Duodenal mucosa (tissue), 2 donors: ENCODE measurements around the gene CRADD.
A peak's percentile ranks its signal among the peaks of the same experiment; 100 is the strongest.
"Not testable (repeated sequence)": the region's sequence is repeated elsewhere in the genome, so short reads cannot be mapped to it uniquely, and the experiment has no call there.

Experiments used
- H3K27ac ChIP-seq: one replicate; pipeline ENCODE4 v1.7.0; 2013; ENCODE audit warnings: low read depth, low read length
- H3K27me3 ChIP-seq, 2 donors: one replicate each; pipeline ENCODE4 v1.7.0; 2013; ENCODE audit warnings: low read length in 2 of 2, control low read depth in 1 of 2; ENCODE audit not compliant: insufficient read depth in 2 of 2, control insufficient read depth in 1 of 2
- H3K36me3 ChIP-seq, 2 donors: one replicate each; pipeline ENCODE4 v1.7.0; 2013; ENCODE audit warnings: low read length in 2 of 2, control low read depth in 1 of 2; ENCODE audit not compliant: insufficient read depth in 2 of 2, control insufficient read depth in 1 of 2
- H3K4me1 ChIP-seq, 2 donors: one replicate each; pipeline ENCODE4 v1.7.0; 2013; ENCODE audit warnings: low read length in 2 of 2, control low read depth in 1 of 2; ENCODE audit not compliant: insufficient read depth in 2 of 2, control insufficient read depth in 1 of 2
- H3K4me3 ChIP-seq, 2 donors: one replicate each; pipeline ENCODE4 v1.7.0; 2013; ENCODE audit warnings: low read length in 2 of 2, low read depth in 1 of 2
- H3K9ac ChIP-seq, 2 donors: one replicate each; pipeline ENCODE4 v1.7.0; 2013; ENCODE audit warnings: low read length in 2 of 2, low read depth in 1 of 2
- H3K9me3 ChIP-seq, 2 donors: one replicate each; pipeline ENCODE4 v1.7.0; 2013; ENCODE audit warnings: low read length in 2 of 2, control low read depth in 1 of 2; ENCODE audit not compliant: control insufficient read depth in 1 of 2

The CRADD gene

GRCh38 chr12:93876360-93876759, 199.2 kb downstream of the CRADD start:
- H3K9ac ChIP-seq, result no peak overlapping the region
- no peak overlapping the region for H3K27ac ChIP-seq
- peaks cover 0 to 7% of the 10 kb centered on the region in 2 donors for H3K4me1 ChIP-seq
- no peaks in the 10 kb centered on the region for H3K36me3 ChIP-seq
- no peaks in the 10 kb centered on the region for H3K27me3 ChIP-seq
- H3K9me3 ChIP-seq, result peaks cover 13 to 14% of the 10 kb centered on the region in 2 donors
- no peak overlapping the region for H3K4me3 ChIP-seq

GRCh38 chr12:93877446-93877845, 200.3 kb downstream of the CRADD start:
- Histone ChIP-seq H3K36me3 (no peaks in the 10 kb centered on the region), H3K27ac (no peak overlapping the region), H3K4me1 (peaks cover 0 to 7% of the 10 kb centered on the region in 2 donors), H3K4me3 (no peak overlapping the region), H3K9me3 (peaks cover 6 to 9% of the 10 kb centered on the region in 2 donors), H3K9ac (no peak overlapping the region), H3K27me3 (no peaks in the 10 kb centered on the region)

GRCh38 chr12:93879476-93880421, 202.6 kb downstream of the CRADD start:
- Histone ChIP-seq H3K4me1 (peaks cover 0 to 7% of the 10 kb centered on the region in 2 donors), H3K36me3 (no peaks in the 10 kb centered on the region), H3K9ac (no peak overlapping the region), H3K27ac (no peak overlapping the region), H3K27me3 (no peaks in the 10 kb centered on the region), H3K4me3 (no peak overlapping the region), H3K9me3 (peaks cover 0 to 4% of the 10 kb centered on the region in 2 donors)

- Histone ChIP-seq H3K27ac (no peak overlapping the region), H3K4me3 (no peak overlapping the region), H3K4me1 (peaks cover 0 to 7% of the 10 kb centered on the region in 2 donors), H3K9ac (no peak overlapping the region), H3K9me3 (no peaks in the 10 kb centered on the region), H3K27me3 (no peaks in the 10 kb centered on the region), H3K36me3 (no peaks in the 10 kb centered on the region)
Observed at GRCh38 chr12:93880853-93881522, 203.8 kb downstream of the CRADD start.

GRCh38 chr12:93882763-93883162, 205.6 kb downstream of the CRADD start:
- H3K9ac ChIP-seq, result no peak overlapping the region
- H3K4me1 ChIP-seq, result peaks cover 5 to 17% of the 10 kb centered on the region in 2 donors
- H3K36me3 ChIP-seq, result no peaks in the 10 kb centered on the region
- H3K27ac ChIP-seq, result no peak overlapping the region
- H3K9me3 ChIP-seq, result no peaks in the 10 kb centered on the region
- H3K4me3 ChIP-seq, result no peak overlapping the region
- H3K27me3 ChIP-seq, result no peaks in the 10 kb centered on the region

GRCh38 chr12:93883436-93884154, 206.4 kb downstream of the CRADD start:
- Histone ChIP-seq H3K4me3 (no peak overlapping the region), H3K9me3 (no peaks in the 10 kb centered on the region), H3K27me3 (no peaks in the 10 kb centered on the region)

GRCh38 chr12:93884794-93885460, 207.8 kb downstream of the CRADD start:
- no peak overlapping the region for H3K27ac ChIP-seq
- no peaks in the 10 kb centered on the region for H3K9me3 ChIP-seq
- H3K4me3 ChIP-seq, result no peak overlapping the region
- peaks cover 5 to 13% of the 10 kb centered on the region in 2 donors for H3K4me1 ChIP-seq
- H3K27me3 ChIP-seq, result no peaks in the 10 kb centered on the region
- no peak overlapping the region for H3K9ac ChIP-seq
- no peaks in the 10 kb centered on the region for H3K36me3 ChIP-seq

More at GRCh38 chr12:93883436-93884154, 206.4 kb downstream of the CRADD start:
- H3K27ac ChIP-seq, result no peak overlapping the region
- H3K9ac ChIP-seq, result no peak overlapping the region
- peaks cover 5 to 17% of the 10 kb centered on the region in 2 donors for H3K4me1 ChIP-seq
- no peaks in the 10 kb centered on the region for H3K36me3 ChIP-seq

- not testable (repeated sequence) for H3K9me3 ChIP-seq, H3K27ac ChIP-seq, H3K27me3 ChIP-seq, H3K36me3 ChIP-seq, H3K9ac ChIP-seq
- H3K4me3 ChIP-seq, result peak overlapping the region in 1 of 2 donors; percentile 28
- peaks cover 5 to 10% of the 10 kb centered on the region in 2 donors for H3K4me1 ChIP-seq
Observed at GRCh38 chr12:93885973-93886532, 208.9 kb downstream of the CRADD start.
